T-helper 17 cell (primary cell): ENCODE results near the gene MRPS12. TPM values are rescaled to one million over a fixed set of nuclear protein-coding genes. Genes with fewer than 3 reads are reported as not detected.

Source experiments
- ATAC-seq: fragments of 150-1000 bp; cut with Tn5 transposase; 2 replicates; pipeline ENCODE4 v1.10.0; 2021; ENCODE audit warnings: mild to moderate bottlenecking, moderate library complexity
- DNase-seq, 3 donors: peaks; one replicate each; pipeline versions ENCODE4 v3.0.0 to v3.0.0-alpha.2; 2020 to 2021
- H3K9me3 ChIP-seq: one replicate; pipeline ENCODE4 v1.7.0; 2013; ENCODE audit warnings: low read length, mild to moderate bottlenecking; ENCODE audit not compliant: control insufficient read depth, poor library complexity, severe bottlenecking
- H3K27ac Mint-ChIP-seq: one replicate; pipeline ENCODE4 v1.8.0; 2022; ENCODE audit warnings: mild to moderate bottlenecking, moderate library complexity, mixed read lengths
- H3K27me3 Mint-ChIP-seq: one replicate; pipeline ENCODE4 v1.8.0; 2022; ENCODE audit warnings: mixed read lengths
- H3K36me3 Mint-ChIP-seq: one replicate; pipeline ENCODE4 v1.8.0; 2022; ENCODE audit warnings: low read depth, mixed read lengths
- H3K4me1 Mint-ChIP-seq: one replicate; pipeline ENCODE4 v1.8.0; 2022; ENCODE audit warnings: mild to moderate bottlenecking, mixed read lengths
- H3K4me3 Mint-ChIP-seq: one replicate; pipeline ENCODE4 v1.8.0; 2022; ENCODE audit warnings: mild to moderate bottlenecking, moderate library complexity, mixed read lengths
- total RNA-seq, 4 donors: library from RNA in 2 of 4; stranded (reverse) in 2 of 4; gene quantifications; one replicate each; pipeline ENCODE4 v1.2.3 and lab custom pipeline; 2022 to 2026

Gene MRPS12
- total RNA-seq, 2 donors from 2014 or later, result 18.9 to 22.0 TPM

DNA sequence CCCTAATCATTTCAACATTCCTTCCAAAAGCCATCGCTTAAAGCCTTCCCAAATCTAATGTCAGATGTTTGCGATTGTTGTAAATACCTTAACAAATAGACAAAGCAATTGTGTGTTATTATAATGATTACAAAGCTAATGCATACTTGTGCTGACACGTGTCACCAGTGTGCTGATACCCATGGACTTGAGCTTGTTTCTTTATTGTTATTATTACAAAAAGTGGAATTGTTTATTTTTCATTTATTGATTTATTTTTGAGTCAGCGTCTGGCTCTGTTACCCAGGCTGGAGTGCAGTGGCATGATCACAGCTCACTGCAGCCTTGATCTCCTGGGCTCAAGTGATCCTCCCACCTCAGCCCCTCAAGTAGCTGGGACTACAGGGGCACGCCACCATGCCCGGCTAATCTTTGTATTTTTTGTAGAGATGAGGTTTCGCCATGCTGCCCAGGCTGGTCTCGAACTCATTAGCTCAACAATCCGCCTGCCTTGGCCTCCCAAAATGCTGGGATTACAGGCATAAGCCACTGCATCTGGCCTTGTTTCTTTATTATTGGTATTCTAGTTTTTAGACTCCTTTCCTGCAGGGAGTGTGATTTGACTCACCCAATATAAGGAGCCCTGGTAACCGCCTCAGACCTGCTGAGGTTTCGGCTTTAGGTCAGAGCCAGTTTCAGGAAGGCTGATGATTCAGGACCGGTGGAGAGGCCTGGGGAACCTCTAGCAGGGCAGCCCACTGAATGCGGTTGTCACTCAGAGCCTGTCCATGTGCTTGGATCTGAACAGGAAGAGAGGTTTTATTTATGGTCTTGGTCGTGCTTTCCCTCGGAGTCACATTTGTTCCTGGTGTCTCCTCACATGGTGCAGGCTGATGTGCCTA, 46.9 kb downstream of the MRPS12 start:
- Mint-ChIP-seq H3K4me3 (no peak overlapping the region), H3K27me3 (peaks cover 33% of the 10 kb centered on the region), H3K27ac (no peak overlapping the region), H3K4me1 (peaks cover 11% of the 10 kb centered on the region), H3K36me3 (peaks cover 4% of the 10 kb centered on the region)
- no peaks in the 10 kb centered on the region for H3K9me3 ChIP-seq
- no peak for DNase-seq
- ATAC-seq, result no peak

DNA sequence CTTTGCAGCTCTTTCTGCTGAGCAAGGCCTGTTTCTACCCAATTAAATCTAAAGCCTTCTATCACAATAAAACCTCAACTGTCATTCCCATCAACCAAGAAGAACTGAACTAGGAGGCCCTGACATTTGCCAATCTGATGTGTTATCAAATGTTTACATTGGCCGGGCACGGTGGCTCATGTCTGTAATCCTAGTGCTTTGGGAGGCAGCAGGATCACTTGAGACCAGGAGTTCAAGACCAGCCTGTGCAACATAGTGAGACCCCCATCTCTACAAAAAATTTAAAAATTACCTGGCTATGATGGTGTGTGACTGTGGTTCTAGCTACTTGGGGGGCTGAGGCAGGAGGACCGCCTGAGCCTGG, 47.6 kb downstream of the MRPS12 start:
- no peak for ATAC-seq
- peaks cover 33% of the 10 kb centered on the region for H3K27me3 Mint-ChIP-seq
- H3K9me3 ChIP-seq, result no peaks in the 10 kb centered on the region
- H3K4me1 Mint-ChIP-seq, result peaks cover 11% of the 10 kb centered on the region
- DNase-seq, result no peak
- H3K27ac Mint-ChIP-seq, result no peak overlapping the region
- H3K36me3 Mint-ChIP-seq, result peaks cover 4% of the 10 kb centered on the region
- no peak overlapping the region for H3K4me3 Mint-ChIP-seq

DNA sequence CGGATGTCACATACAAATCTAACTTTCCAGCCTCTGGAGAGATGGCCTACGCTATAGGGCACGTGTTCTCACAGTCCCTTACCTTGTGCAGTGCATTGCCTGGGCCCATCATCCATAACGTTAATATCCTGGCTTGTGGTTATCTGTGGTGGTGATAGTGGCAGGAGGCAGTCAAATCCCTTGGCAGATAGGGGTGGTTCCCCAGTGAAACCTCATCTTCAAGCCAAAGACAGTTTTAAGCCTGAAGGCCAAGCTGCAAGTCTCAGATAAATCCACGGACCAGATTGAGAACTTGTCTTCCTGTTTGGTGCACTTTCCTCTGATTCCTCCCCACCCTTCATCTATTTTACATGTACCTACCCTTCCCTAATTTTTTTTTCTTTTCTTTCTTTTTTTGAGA, 49.1 kb downstream of the MRPS12 start:
- ATAC-seq, result no peak
- H3K27ac Mint-ChIP-seq, result no peak overlapping the region

DNA sequence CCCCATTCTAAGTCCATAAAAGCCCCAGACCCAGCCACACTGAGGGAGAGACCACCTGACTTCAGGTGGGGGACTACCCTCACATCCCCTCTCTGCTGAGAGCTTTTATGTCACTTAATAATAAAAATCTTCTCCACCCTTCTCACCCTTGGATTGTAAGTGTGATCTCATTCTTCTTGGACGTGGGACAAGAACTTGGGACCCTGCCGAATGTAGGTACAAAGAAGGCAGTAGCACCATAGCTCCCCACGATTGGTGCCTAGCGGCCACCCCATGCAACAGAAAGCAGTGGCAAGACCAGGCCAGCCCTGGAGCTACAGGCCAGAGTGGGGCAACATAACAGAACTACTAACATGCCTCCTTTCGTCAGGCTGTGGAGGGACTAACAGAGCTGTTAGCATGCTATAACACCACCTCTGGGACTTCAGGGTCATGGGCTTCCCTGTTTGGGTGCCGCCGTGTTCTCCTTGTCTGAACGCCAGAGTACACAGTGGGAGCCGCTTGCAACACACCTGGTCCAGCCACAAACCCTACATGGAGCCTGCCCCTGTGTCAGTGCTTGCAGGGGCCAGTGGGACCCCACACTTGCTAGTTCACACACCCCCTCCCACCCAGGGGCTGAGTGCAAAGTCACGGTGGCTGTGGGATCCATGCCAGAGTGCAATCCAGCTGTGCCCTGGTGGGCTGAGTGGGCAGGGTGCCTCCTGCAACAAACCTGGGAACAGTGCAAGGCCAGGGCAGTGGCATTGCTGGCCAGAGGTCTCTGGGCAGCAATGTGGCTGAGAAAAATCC, 50.0 kb downstream of the MRPS12 start:
- DNase-seq, result no peak
- no peak for ATAC-seq
- H3K27ac Mint-ChIP-seq, result no peak overlapping the region
- peaks cover 7% of the 10 kb centered on the region for H3K4me1 Mint-ChIP-seq
- no peaks in the 10 kb centered on the region for H3K9me3 ChIP-seq
- H3K4me3 Mint-ChIP-seq, result no peak overlapping the region
- peaks cover 22% of the 10 kb centered on the region for H3K27me3 Mint-ChIP-seq
- peaks cover 2% of the 10 kb centered on the region for H3K36me3 Mint-ChIP-seq

More for the DNA sequence above, 49.1 kb downstream of the MRPS12 start:
- Mint-ChIP-seq H3K4me1 (peaks cover 11% of the 10 kb centered on the region), H3K27me3 (peaks cover 27% of the 10 kb centered on the region), H3K4me3 (no peak overlapping the region), H3K36me3 (peaks cover 4% of the 10 kb centered on the region)
- no peaks in the 10 kb centered on the region for H3K9me3 ChIP-seq
- DNase-seq, result no peak

Other genes with a start within 250 kb of the MRPS12 start
- 1 to 10 TPM; 6.8 to 9.0 TPM for gene CAPN12, start 186.5 kb upstream of the MRPS12 start, total RNA-seq
- not detected for gene LGALS7, start 157.4 kb upstream of the MRPS12 start, total RNA-seq
- gene LGALS7B, start 141.7 kb upstream of the MRPS12 start, total RNA-seq, result not detected
- gene LGALS4, start 118.0 kb upstream of the MRPS12 start, total RNA-seq, result 1 to 10 TPM; 1.7 to 2.4 TPM
- 10 to 100 TPM; 75.5 to 95.8 TPM for gene ECH1, start 99.2 kb upstream of the MRPS12 start, total RNA-seq
- gene HNRNPL, start 81.0 kb upstream of the MRPS12 start, total RNA-seq, result 100 to 1,000 TPM; 477 to 480 TPM
- 10 to 100 TPM; 46.0 to 50.6 TPM for gene RINL, start 52.7 kb upstream of the MRPS12 start, total RNA-seq
- gene SIRT2, start 31.3 kb upstream of the MRPS12 start, total RNA-seq, result 10 to 100 TPM; 68.7 to 68.9 TPM
- 10 to 100 TPM; 49.3 to 63.8 TPM for gene NFKBIB, start 31.0 kb upstream of the MRPS12 start, total RNA-seq
- gene CCER2, start 18.8 kb upstream of the MRPS12 start, total RNA-seq, result 1 to 10 TPM in 1 of 2 donors, not detected in 1; 1.3 TPM
- gene SARS2, start 181 bp upstream of the MRPS12 start, total RNA-seq, result 10 to 100 TPM; 18.6 to 19.5 TPM
- under 1 TPM in 1 of 2 donors, not detected in 1; 0.16 TPM for gene FBXO17, start 44.8 kb downstream of the MRPS12 start, total RNA-seq
- 1 to 10 TPM in 1 of 2 donors, under 1 TPM in 1; 0.40 to 1.6 TPM for gene FBXO27, start 101.6 kb downstream of the MRPS12 start, total RNA-seq
- not detected for gene ACP7, start 153.4 kb downstream of the MRPS12 start, total RNA-seq
- 1 to 10 TPM; 9.6 to 9.7 TPM for gene PAK4, start 194.8 kb downstream of the MRPS12 start, total RNA-seq